Neural progenitor cell (in vitro differentiated cells): ENCODE data around the gene IL31RA.

Experiments used
- EZH2 ChIP-seq: fragments of 200-600 bp; sonication (generic); IDR thresholded peaks from 2 replicates; pipeline ENCODE4 v1.6.1; 2017; ENCODE audit warnings: antibody characterized with exemption, mild to moderate bottlenecking, moderate library complexity
- TF ChIP-seq, protein P1 (sequence below): fragments of 200-600 bp; sonication (generic); IDR thresholded peaks from 2 replicates; pipeline ENCODE4 v1.5.1; 2017; ENCODE audit warnings: antibody characterized with exemption, mild to moderate bottlenecking

DNA sequence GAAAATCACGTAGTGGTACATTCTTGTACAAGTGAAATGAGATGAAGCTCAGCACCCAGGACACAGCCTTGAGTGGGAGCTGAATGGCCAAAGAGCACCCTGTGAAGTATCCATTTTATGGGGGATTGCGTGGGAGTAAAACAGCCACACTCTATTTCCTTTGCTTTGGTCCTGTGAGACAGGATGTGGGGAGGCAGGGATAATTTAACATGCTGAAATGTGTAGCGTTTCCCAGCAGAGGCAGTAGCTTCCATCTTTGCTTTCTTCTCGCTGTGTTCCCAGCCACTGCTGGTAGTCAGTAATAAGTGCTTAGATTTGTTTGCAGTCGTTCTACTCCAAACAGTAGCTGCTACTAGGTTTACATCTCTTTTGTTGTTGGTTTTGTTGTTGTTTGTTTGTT lies 4.4 kb downstream of the IL31RA start:
- TF ChIP-seq, protein P1, sequence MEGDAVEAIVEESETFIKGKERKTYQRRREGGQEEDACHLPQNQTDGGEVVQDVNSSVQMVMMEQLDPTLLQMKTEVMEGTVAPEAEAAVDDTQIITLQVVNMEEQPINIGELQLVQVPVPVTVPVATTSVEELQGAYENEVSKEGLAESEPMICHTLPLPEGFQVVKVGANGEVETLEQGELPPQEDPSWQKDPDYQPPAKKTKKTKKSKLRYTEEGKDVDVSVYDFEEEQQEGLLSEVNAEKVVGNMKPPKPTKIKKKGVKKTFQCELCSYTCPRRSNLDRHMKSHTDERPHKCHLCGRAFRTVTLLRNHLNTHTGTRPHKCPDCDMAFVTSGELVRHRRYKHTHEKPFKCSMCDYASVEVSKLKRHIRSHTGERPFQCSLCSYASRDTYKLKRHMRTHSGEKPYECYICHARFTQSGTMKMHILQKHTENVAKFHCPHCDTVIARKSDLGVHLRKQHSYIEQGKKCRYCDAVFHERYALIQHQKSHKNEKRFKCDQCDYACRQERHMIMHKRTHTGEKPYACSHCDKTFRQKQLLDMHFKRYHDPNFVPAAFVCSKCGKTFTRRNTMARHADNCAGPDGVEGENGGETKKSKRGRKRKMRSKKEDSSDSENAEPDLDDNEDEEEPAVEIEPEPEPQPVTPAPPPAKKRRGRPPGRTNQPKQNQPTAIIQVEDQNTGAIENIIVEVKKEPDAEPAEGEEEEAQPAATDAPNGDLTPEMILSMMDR: peak; percentile 5
- no peak for TF ChIP-seq EZH2
